SK-N-SH (cell line): Measurements from ENCODE around the gene COX7B.

Experiments used
- EP300 ChIP-seq, 2 experiments: IDR thresholded peaks; 2 replicates each; pipeline versions ENCODE4 v1.4.0 to v1.6.1; 2012; ENCODE audit warnings: borderline replicate concordance in 1 of 2, low read depth in 1 of 2, low read length in 1 of 2
- RCOR1 ChIP-seq: fragments of 150-350 bp; IDR thresholded peaks from 2 replicates; pipeline ENCODE4 v1.6.1; 2017; ENCODE audit warnings: antibody characterized with exemption, low read length
- TCF12 ChIP-seq: IDR thresholded peaks from 2 replicates; pipeline ENCODE4 v1.4.0; 2012
- TF ChIP-seq, protein P1 (sequence below): fragments of 200-600 bp; sonication (generic); IDR thresholded peaks from 2 replicates; pipeline ENCODE4 v1.6.1; 2017; ENCODE audit warnings: antibody characterized with exemption, mild to moderate bottlenecking, moderate library complexity
- TF ChIP-seq, protein P2 (sequence below): fragments of 150-350 bp; IDR thresholded peaks from 2 replicates; pipeline ENCODE4 v1.6.1; 2017; ENCODE audit warnings: antibody characterized with exemption, low read length, low read depth, borderline replicate concordance

DNA sequence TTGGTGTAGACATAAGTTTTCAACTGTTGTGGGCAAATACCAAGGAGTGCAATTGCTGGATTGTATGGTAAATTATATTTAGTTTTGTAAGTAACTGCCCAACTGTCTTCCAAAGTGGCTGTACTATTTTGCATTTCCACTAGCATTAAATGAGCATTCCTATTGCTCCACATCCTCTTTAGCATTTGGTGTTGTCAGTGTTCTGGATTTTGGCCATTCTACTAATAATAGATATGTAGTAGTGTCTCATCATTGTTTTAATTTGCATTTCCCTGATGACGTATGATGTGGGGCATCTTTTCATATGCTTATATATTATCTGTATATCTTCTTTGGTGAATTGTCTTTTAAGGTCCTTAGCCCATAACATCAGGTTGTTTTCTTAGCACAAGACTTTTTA lies 52.9 kb downstream of the COX7B start:
- TF ChIP-seq, protein P1, sequence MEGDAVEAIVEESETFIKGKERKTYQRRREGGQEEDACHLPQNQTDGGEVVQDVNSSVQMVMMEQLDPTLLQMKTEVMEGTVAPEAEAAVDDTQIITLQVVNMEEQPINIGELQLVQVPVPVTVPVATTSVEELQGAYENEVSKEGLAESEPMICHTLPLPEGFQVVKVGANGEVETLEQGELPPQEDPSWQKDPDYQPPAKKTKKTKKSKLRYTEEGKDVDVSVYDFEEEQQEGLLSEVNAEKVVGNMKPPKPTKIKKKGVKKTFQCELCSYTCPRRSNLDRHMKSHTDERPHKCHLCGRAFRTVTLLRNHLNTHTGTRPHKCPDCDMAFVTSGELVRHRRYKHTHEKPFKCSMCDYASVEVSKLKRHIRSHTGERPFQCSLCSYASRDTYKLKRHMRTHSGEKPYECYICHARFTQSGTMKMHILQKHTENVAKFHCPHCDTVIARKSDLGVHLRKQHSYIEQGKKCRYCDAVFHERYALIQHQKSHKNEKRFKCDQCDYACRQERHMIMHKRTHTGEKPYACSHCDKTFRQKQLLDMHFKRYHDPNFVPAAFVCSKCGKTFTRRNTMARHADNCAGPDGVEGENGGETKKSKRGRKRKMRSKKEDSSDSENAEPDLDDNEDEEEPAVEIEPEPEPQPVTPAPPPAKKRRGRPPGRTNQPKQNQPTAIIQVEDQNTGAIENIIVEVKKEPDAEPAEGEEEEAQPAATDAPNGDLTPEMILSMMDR = no peak
- TF ChIP-seq, protein P2, sequence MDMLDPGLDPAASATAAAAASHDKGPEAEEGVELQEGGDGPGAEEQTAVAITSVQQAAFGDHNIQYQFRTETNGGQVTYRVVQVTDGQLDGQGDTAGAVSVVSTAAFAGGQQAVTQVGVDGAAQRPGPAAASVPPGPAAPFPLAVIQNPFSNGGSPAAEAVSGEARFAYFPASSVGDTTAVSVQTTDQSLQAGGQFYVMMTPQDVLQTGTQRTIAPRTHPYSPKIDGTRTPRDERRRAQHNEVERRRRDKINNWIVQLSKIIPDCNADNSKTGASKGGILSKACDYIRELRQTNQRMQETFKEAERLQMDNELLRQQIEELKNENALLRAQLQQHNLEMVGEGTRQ = no peak
- TF ChIP-seq EP300 (IDR thresholded peaks at IDR 0.05; ENCODE audit: borderline replicate concordance in 1 of 2, low read depth in 1 of 2, low read length in 1 of 2) (no peak), RCOR1 (no peak), TCF12 (no peak)
